Measurements from ENCODE around the gene ARL15. TPM values are rescaled to one million over a fixed set of nuclear protein-coding genes. Genes with fewer than 3 reads are reported as not detected.
"Not testable (repeated sequence)": the region's sequence is repeated elsewhere in the genome, so short reads cannot be mapped to it uniquely, and the experiment has no call there.

ARL15 gene
- total RNA-seq, 1 donor from 2014 or later = 13.2 TPM

GRCh38 chr5:53871050-53871449 is 439.3 kb downstream of the ARL15 start:
- peak; percentile 63 for DNase-seq (ENCODE audit: low read depth)

- DNase-seq (ENCODE audit: low read depth) = no peak
Observed at GRCh38 chr5:53858700-53859456, 451.5 kb downstream of the ARL15 start.

GRCh38 chr5:53856506-53856905 is 453.9 kb downstream of the ARL15 start:
- DNase-seq (ENCODE audit: low read depth) = no peak

- not testable (repeated sequence) for DNase-seq (ENCODE audit: low read depth)
Observed at GRCh38 chr5:53836851-53837430, 473.4 kb downstream of the ARL15 start.

- DNase-seq (ENCODE audit: low read depth) = no peak
Observed at GRCh38 chr5:53834500-53834899, 475.9 kb downstream of the ARL15 start.

MicroRNAs within 50 kb of the gene (microRNA counts, 767-probe panel; counts per million panel counts)
- not detected for microRNA hsa-miR-581

Small RNA genes lying within 50 kb of the gene (microRNA-seq; reads per million reads assigned to microRNA genes)
- not detected for gene MIR4459
- not detected for gene MIR581

Other genes starting within 250 kb of the ARL15 start
- gene HSPB3, start 145.1 kb upstream of the ARL15 start, total RNA-seq = 270 and 498 TPM in 2 replicates
- 90.8 and 93.9 TPM in 2 replicates for gene SNX18, start 207.2 kb upstream of the ARL15 start, total RNA-seq

Data from myocyte (in vitro differentiated cells).